Testis (tissue), 2 donors: ENCODE measurements around the gene PRSS16.

Experiments used
- POLR2A ChIP-seq: fragments of 450-650 bp; IDR thresholded peaks from one replicate; pipeline ENCODE4 v1.6.1; 2017; ENCODE audit warnings: antibody characterized with exemption, mild to moderate bottlenecking, moderate library complexity
- TF ChIP-seq, protein P1 (sequence below), 3 experiments: fragments of 450-650 bp in 2 of 3; fragments of 200-600 bp in 1 of 3; sonication (generic) in 1 of 3; IDR thresholded peaks; one replicate each; pipeline ENCODE4 v1.5.1; 2016 to 2019; ENCODE audit warnings: antibody characterized with exemption in 3 of 3, mild to moderate bottlenecking in 2 of 3, moderate library complexity in 1 of 3

- TF ChIP-seq, protein P1, sequence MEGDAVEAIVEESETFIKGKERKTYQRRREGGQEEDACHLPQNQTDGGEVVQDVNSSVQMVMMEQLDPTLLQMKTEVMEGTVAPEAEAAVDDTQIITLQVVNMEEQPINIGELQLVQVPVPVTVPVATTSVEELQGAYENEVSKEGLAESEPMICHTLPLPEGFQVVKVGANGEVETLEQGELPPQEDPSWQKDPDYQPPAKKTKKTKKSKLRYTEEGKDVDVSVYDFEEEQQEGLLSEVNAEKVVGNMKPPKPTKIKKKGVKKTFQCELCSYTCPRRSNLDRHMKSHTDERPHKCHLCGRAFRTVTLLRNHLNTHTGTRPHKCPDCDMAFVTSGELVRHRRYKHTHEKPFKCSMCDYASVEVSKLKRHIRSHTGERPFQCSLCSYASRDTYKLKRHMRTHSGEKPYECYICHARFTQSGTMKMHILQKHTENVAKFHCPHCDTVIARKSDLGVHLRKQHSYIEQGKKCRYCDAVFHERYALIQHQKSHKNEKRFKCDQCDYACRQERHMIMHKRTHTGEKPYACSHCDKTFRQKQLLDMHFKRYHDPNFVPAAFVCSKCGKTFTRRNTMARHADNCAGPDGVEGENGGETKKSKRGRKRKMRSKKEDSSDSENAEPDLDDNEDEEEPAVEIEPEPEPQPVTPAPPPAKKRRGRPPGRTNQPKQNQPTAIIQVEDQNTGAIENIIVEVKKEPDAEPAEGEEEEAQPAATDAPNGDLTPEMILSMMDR (IDR thresholded peaks at IDR 0.05): no peak
- TF ChIP-seq POLR2A: no peak
Measured at GRCh38 chr6:27295301-27296079, 48.0 kb downstream of the PRSS16 start.
